HCT116 (cell line): ENCODE data around the gene RUNX1. TPM values are rescaled to one million over a fixed set of nuclear protein-coding genes. Genes with fewer than 3 reads are reported as not detected.

ENCODE experiments used
- ATAC-seq: fragments of 200-7000 bp; cut with Tn5 transposase; 2 replicates; pipeline ENCODE4 v1.9.1; 2020; ENCODE audit warnings: mild to moderate bottlenecking, moderate library complexity
- BruUV-seq: library from RNA; stranded (reverse); fragments of 400-500 nt; replicated peaks from 2 replicates; lab custom pipeline; 2021; lab: Mats Ljungman, UMichigan
- CTCF ChIA-PET: fragments of 300-600 bp; sonication (Branson Sonifier 250); formaldehyde crosslinking; loops from one replicate; lab custom pipeline; 2021; ENCODE audit warnings: antibody characterized with exemption; lab: Charles Lee
- POLR2A ChIA-PET: fragments of 300-600, 350-600 bp; sonication (Branson Sonifier 250); formaldehyde crosslinking; loops from one replicate; lab custom pipeline; 2021; ENCODE audit warnings: antibody characterized with exemption; lab: Charles Lee
- RAD21 ChIA-PET, 2 experiments: fragments of 300-600 bp; sonication (Branson Sonifier 250); formaldehyde crosslinking; loops; one replicate each; lab custom pipeline; 2023; ENCODE audit warnings: low total read pairs in 2 of 2; ENCODE audit not compliant: uncharacterized antibody in 2 of 2, unreplicated experiment in 2 of 2, low non-redundant PET in 1 of 2; lab: Charles Lee
- DNase-seq: peaks from one replicate; pipeline ENCODE4 v3.0.0-alpha.2; 2010; ENCODE audit warnings: low read depth, low spot score
- H2AFZ ChIP-seq: fragments of 200-600 bp; shearing (Covaris generic), sonication (generic); 2 replicates; pipeline ENCODE4 v1.6.1; 2017; ENCODE audit warnings: low read depth, mixed run types, mixed read lengths, antibody characterized with exemption, low read length; ENCODE audit not compliant: poor library complexity, severe bottlenecking
- H3K27ac ChIP-seq: 2 replicates; pipeline ENCODE4 v1.5.1; 2012; ENCODE audit warnings: low read depth, low read length
- H3K27me3 ChIP-seq: fragments of 200-600 bp; sonication (generic); 2 replicates; pipeline ENCODE4 v1.6.1; 2016; ENCODE audit warnings: mixed run types, low read length, mixed read lengths; ENCODE audit not compliant: insufficient read depth
- H3K36me3 ChIP-seq, 2 experiments: fragments of 200-500 bp in 1 of 2; fragments of 200-600 bp in 1 of 2; sonication (Bioruptor generic) in 1 of 2; sonication (generic) in 1 of 2; 2 replicates each; pipeline versions ENCODE4 v1.5.1 to v1.6.1; 2014 to 2016; ENCODE audit warnings: low read length in 2 of 2, inconsistent platforms in 1 of 2, mixed read lengths in 1 of 2, mixed run types in 1 of 2; ENCODE audit not compliant: insufficient read depth in 2 of 2, control insufficient read depth in 1 of 2
- H3K4me1 ChIP-seq, 2 experiments: fragments of 200-600 bp in 1 of 2; sonication (generic) in 1 of 2; 2 replicates each; pipeline versions ENCODE4 v1.5.1 to v1.6.1; 2012 to 2017; ENCODE audit warnings: low read length in 2 of 2, inconsistent platforms in 1 of 2, mild to moderate bottlenecking in 1 of 2, mixed read lengths in 1 of 2, mixed run types in 1 of 2, moderate library complexity in 1 of 2; ENCODE audit not compliant: insufficient read depth in 2 of 2, control insufficient read depth in 1 of 2
- H3K4me2 ChIP-seq: fragments of 200-600 bp; sonication (generic); 2 replicates; pipeline ENCODE4 v1.6.1; 2017; ENCODE audit warnings: mixed run types, low read length, mixed read lengths
- H3K4me3 ChIP-seq, 2 experiments: fragments of 200-600 bp in 1 of 2; sonication (generic) in 1 of 2; replicated peaks in 1 of 2; 2 replicates each; pipeline ENCODE4 v1.5.1; 2011 to 2016; ENCODE audit warnings: low read length in 2 of 2, control low read depth in 1 of 2, low read depth in 1 of 2, mild to moderate bottlenecking in 1 of 2, mixed read lengths in 1 of 2, mixed run types in 1 of 2
- H3K79me2 ChIP-seq: fragments of 200-600 bp; sonication (generic); 2 replicates; pipeline ENCODE4 v1.6.1; 2017; ENCODE audit warnings: mild to moderate bottlenecking, mixed run types, low read length, moderate library complexity, mixed read lengths; ENCODE audit not compliant: insufficient read depth
- H3K9ac ChIP-seq: fragments of 200-600 bp; sonication (generic); 2 replicates; pipeline ENCODE4 v1.6.1; 2016; ENCODE audit warnings: low read length, mixed read lengths
- H3K9me2 ChIP-seq: fragments of 200-600 bp; sonication (generic), shearing (Covaris generic); 2 replicates; pipeline ENCODE4 v1.6.1; 2017; ENCODE audit warnings: mixed run types, mild to moderate bottlenecking, moderate library complexity; ENCODE audit not compliant: insufficient read depth
- H3K9me3 ChIP-seq, 2 experiments: fragments of 200-500 bp in 1 of 2; fragments of 200-600 bp in 1 of 2; sonication (Bioruptor generic) in 1 of 2; sonication (generic) in 1 of 2; 2 replicates each; pipeline ENCODE4 v1.6.1; 2014 to 2017; ENCODE audit warnings: low read length in 2 of 2, mixed read lengths in 2 of 2, inconsistent platforms in 1 of 2, low read depth in 1 of 2, mild to moderate bottlenecking in 1 of 2, mixed run types in 1 of 2, moderate library complexity in 1 of 2; ENCODE audit not compliant: control insufficient read depth in 1 of 2, insufficient read depth in 1 of 2
- H4K20me1 ChIP-seq: fragments of 200-600 bp; sonication (generic), shearing (Covaris generic); 2 replicates; pipeline ENCODE4 v1.6.1; 2017; ENCODE audit warnings: mixed run types, mild to moderate bottlenecking, moderate library complexity; ENCODE audit not compliant: insufficient read depth
- ATF3 ChIP-seq: IDR thresholded peaks from 2 replicates; pipeline ENCODE4 v1.6.1; 2012
- CBX3 ChIP-seq: IDR thresholded peaks from 2 replicates; pipeline ENCODE4 v1.6.1; 2012; ENCODE audit warnings: low read depth
- CEBPB ChIP-seq: IDR thresholded peaks from 2 replicates; pipeline ENCODE4 v1.6.1; 2012; ENCODE audit warnings: low read depth
- EZH2 ChIP-seq: fragments of 200-600 bp; sonication (generic); IDR thresholded peaks from 2 replicates; pipeline ENCODE4 v1.6.1; 2017; ENCODE audit warnings: antibody characterized with exemption, mixed run types
- RAD21 ChIP-seq: IDR thresholded peaks from 2 replicates; pipeline ENCODE4 v1.6.1; 2012; ENCODE audit warnings: low read depth, mild to moderate bottlenecking
- SIN3A ChIP-seq: IDR thresholded peaks from 2 replicates; pipeline ENCODE4 v1.6.1; 2012; ENCODE audit warnings: low read depth
- intact Hi-C: fragments of 100-400 bp; cut with micrococcal nuclease; formaldehyde crosslinking; loops from 2 replicates; pipeline ENCODE4 v1.10.0; 2022
- total RNA-seq: library from RNA; stranded (reverse); gene quantifications from one replicate; pipeline ENCODE4 v1.2.1, GENCODE V29; 2021; ENCODE audit not compliant: unreplicated experiment
- TF ChIP-seq, protein P1 (sequence below), 3 experiments: fragments of 200-600 bp in 1 of 3; sonication (generic) in 1 of 3; IDR thresholded peaks in 2 of 3; conservative IDR thresholded peaks in 1 of 3; 2 replicates each; pipeline ENCODE4 v1.5.1; 2012 to 2017; ENCODE audit warnings: low read depth in 2 of 3, low read length in 2 of 3, antibody characterized with exemption in 1 of 3, borderline replicate concordance in 1 of 3, control low read depth in 1 of 3, mild to moderate bottlenecking in 1 of 3, mixed read lengths in 1 of 3, mixed run types in 1 of 3, moderate library complexity in 1 of 3; ENCODE audit not compliant: insufficient read depth in 1 of 3

RUNX1 gene
- total RNA-seq, 1 experiment from 2014 or later, result 33.5 TPM

DNA sequence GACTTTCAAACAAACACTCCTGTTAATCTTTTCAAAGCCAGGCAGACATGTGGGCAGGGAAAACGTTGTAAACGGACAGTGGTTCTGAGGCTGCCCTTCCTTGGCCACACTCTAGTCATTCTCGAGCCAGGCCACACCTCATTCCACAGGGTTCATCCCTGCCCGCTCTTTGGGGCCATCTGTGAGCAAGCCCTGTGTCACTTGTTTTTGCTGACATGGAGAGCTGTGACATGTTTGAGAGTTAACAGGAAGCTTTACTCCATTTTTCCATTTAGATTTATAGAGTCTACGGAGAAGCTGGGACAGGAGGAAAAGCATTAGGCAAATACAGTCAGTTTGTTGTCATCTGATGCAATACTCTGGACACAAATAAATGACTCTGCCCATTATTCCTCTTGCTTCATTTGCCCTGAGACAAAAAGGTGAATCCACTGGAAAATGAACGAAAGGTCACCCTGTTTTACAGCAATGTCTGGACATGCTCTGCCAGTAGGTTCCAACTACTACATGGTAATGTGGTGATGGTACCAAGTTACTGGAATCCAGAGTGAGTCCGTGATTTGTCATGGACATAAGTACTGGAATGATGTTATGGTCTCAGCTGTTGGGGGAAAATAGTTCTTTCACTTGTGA lies 253.4 kb downstream of the RUNX1 start (continued):
- TF ChIP-seq EZH2 (no peak), CBX3 (0 out of 2 replicates have a peak, but pooled peaks have one; percentile 10), ATF3 (no peak)
- TF ChIP-seq, protein P1, sequence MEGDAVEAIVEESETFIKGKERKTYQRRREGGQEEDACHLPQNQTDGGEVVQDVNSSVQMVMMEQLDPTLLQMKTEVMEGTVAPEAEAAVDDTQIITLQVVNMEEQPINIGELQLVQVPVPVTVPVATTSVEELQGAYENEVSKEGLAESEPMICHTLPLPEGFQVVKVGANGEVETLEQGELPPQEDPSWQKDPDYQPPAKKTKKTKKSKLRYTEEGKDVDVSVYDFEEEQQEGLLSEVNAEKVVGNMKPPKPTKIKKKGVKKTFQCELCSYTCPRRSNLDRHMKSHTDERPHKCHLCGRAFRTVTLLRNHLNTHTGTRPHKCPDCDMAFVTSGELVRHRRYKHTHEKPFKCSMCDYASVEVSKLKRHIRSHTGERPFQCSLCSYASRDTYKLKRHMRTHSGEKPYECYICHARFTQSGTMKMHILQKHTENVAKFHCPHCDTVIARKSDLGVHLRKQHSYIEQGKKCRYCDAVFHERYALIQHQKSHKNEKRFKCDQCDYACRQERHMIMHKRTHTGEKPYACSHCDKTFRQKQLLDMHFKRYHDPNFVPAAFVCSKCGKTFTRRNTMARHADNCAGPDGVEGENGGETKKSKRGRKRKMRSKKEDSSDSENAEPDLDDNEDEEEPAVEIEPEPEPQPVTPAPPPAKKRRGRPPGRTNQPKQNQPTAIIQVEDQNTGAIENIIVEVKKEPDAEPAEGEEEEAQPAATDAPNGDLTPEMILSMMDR (IDR thresholded peaks at IDR 0.05 in 2 of 3, conservative IDR thresholded peaks at IDR 0.05 in 1 of 3; ENCODE audit: borderline replicate concordance in 1 of 3, insufficient read depth in 1 of 3, low read depth in 2 of 3, low read length in 2 of 3), result no peak

DNA sequence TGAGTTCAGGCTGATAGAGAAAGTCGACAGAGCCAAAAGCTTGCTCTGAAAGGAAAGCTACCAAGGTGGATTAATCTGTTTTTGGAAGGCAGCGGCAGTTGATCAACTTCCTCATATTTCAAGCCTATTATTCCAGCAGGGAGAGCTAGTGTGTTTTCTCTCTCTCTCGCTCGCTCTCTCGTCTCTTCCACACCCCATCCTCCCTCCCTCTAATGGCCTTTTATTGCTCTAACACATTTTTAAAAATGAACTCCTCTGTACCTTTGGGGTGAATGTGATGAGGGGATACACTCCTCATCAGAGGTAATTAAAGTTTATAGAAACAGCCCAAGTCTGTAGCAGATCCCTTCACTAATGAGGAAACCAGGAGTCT lies 253.9 kb downstream of the RUNX1 start:
- CTCF ChIA-PET, result interaction anchor here (0.6 to 0.9 kb wide), 2 partner anchors 13 to 255 kb away, joined by 3 read pairs; no protein-coding TSS in a partner anchor
- Histone ChIP-seq H3K27ac (peak overlapping the region; percentile 61), H3K9me3 (no peaks in the 10 kb centered on the region), H3K9ac (peak overlapping the region; percentile 46), H3K4me2 (peak overlapping the region; percentile 69), H3K9me2 (no peaks in the 10 kb centered on the region), H3K79me2 (no peaks in the 10 kb centered on the region), H3K4me1 (peaks cover 50 to 57% of the 10 kb centered on the region in 2 experiments), H4K20me1 (no peaks in the 10 kb centered on the region), H3K4me3 (peak overlapping the region in 1 of 2 experiments; percentile 28; a peak in 1 of 4 replicates), H3K27me3 (no peaks in the 10 kb centered on the region), H3K36me3 (peaks cover 4 to 10% of the 10 kb centered on the region in 2 experiments; a peak in 3 of 4 replicates), H2AFZ (no peak overlapping the region)
- RAD21 ChIA-PET, result interaction anchor here (1.9 to 2.1 kb wide), 2 partner anchors 50 to 605 kb away, joined by 5 to 8 read pairs; no protein-coding TSS in a partner anchor
- DNase-seq, result no peak
- intact Hi-C loops, result no loop called here
- BruUV-seq, result no TSS peak
- TF ChIP-seq RAD21 (peak; percentile 25), SIN3A (no peak; the same call in 1 of the 2 replicates), CEBPB (no peak; the same call in 1 of the 2 replicates)
- TF ChIP-seq, protein P1 (IDR thresholded peaks at IDR 0.05 in 2 of 3, conservative IDR thresholded peaks at IDR 0.05 in 1 of 3; ENCODE audit: borderline replicate concordance in 1 of 3, insufficient read depth in 1 of 3, low read depth in 2 of 3, low read length in 2 of 3), result peak in 2 of 3 experiments; percentile 6 to 13; a peak in 1 of 6 replicates
- POLR2A ChIA-PET, result interaction anchor here (1.3 to 4.1 kb wide), 3 partner anchors 13 to 92 kb away, joined by 3 to 33 read pairs (median 21); no protein-coding TSS in a partner anchor
- ATAC-seq, result peak; percentile 10
